ENCODE results near the gene MT4.

MT4 gene

GRCh38 chr16:56564793-56565477 lies at the start of gene MT4:
TSS of gene MT4 (plus strand) at chr16:56565073. CDS start at chr16:56565129, 56 bp downstream.
- Mint-ChIP-seq H3K4me1 (no peaks in the 10 kb centered on the region), H3K27me3 (peaks cover 16% of the 10 kb centered on the region), H3K4me3 (no peak within 1 kb of the TSS), H3K9me3 (no peaks in the 10 kb centered on the region), H3K36me3 (ENCODE audit: low read depth) (no peaks in the 10 kb centered on the region), H3K27ac (no peak within 1 kb of the TSS)
- ATAC-seq, result no peak
- no peak for DNase-seq

DNA sequence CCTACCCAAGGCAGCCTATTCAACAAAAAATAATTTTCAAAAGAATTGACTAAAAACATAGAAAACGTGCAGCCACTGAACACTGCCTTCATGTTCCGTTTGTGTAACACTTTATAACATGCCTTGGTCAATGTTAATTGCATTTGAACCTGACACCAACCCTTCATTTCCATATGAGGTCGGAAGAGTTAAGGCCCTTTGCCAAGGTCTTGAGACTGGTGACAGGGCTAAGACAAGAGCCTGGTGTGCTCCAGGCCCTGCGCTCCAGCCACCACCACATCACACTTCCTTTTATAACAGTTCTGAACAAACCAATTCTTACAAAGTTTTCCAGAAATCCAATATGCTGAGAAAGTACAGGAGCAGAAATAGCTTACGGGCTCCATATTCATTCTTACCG lies 49.2 kb upstream of the MT4 start:
- Mint-ChIP-seq H3K4me3 (no peak overlapping the region), H3K27ac (no peak overlapping the region), H3K9me3 (no peaks in the 10 kb centered on the region)

GRCh38 chr16:56517206-56517605 lies 47.7 kb upstream of the MT4 start:
- Mint-ChIP-seq H3K9me3 (no peaks in the 10 kb centered on the region), H3K36me3 (ENCODE audit: low read depth) (no peaks in the 10 kb centered on the region), H3K27ac (no peak overlapping the region), H3K4me1 (peaks cover 47% of the 10 kb centered on the region), H3K27me3 (no peaks in the 10 kb centered on the region), H3K4me3 (no peak overlapping the region)
- DNase-seq (no peak), ATAC-seq (no peak)

More for the DNA sequence above, 49.2 kb upstream of the MT4 start:
- no peaks in the 10 kb centered on the region for H3K27me3 Mint-ChIP-seq
- H3K36me3 Mint-ChIP-seq (ENCODE audit: low read depth), result no peaks in the 10 kb centered on the region
- peaks cover 46% of the 10 kb centered on the region for H3K4me1 Mint-ChIP-seq
- DNase-seq (no peak), ATAC-seq (no peak)

GRCh38 chr16:56518425-56518824 lies 46.4 kb upstream of the MT4 start:
- Mint-ChIP-seq H3K9me3 (no peaks in the 10 kb centered on the region), H3K4me1 (peaks cover 44% of the 10 kb centered on the region), H3K4me3 (peak overlapping the region; percentile 79), H3K36me3 (ENCODE audit: low read depth) (no peaks in the 10 kb centered on the region), H3K27me3 (no peaks in the 10 kb centered on the region), H3K27ac (no peak overlapping the region)
- DNase-seq (no peak), ATAC-seq (no peak)

GRCh38 chr16:56519459-56520250 lies 45.2 kb upstream of the MT4 start, which contains the start of gene BBS2:
TSS of gene BBS2 (minus strand) at chr16:56520024. CDS start at chr16:56519862, 162 bp downstream.
- no peaks in the 10 kb centered on the region for H3K36me3 Mint-ChIP-seq (ENCODE audit: low read depth)
- ATAC-seq, result peak; percentile 88
- peak within 1 kb of the TSS; percentile 85 for H3K27ac Mint-ChIP-seq
- DNase-seq, result peak; percentile 94
- H3K9me3 Mint-ChIP-seq, result no peaks in the 10 kb centered on the region
- H3K4me3 Mint-ChIP-seq, result peak within 1 kb of the TSS; percentile 79
- peaks cover 35% of the 10 kb centered on the region for H3K4me1 Mint-ChIP-seq
- H3K27me3 Mint-ChIP-seq, result no peaks in the 10 kb centered on the region

DNA sequence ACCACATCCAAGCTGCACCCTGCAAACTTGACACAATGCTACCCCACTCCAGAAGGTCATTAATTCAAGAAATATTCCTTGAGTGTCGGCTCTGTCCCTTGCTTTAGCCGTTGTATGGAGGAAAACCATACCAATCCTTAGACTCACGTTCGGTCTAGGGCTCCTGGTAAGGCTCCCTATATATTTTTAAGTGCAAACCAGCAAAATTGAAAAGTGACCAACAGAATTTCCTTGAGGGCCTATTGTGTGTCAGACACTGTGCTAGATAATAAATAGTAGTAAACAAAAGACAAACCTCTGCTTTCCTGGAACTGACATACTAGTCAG lies 44.7 kb upstream of the MT4 start:
- ATAC-seq (no peak), DNase-seq (no peak)
- Mint-ChIP-seq H3K4me1 (peaks cover 29% of the 10 kb centered on the region), H3K27me3 (no peaks in the 10 kb centered on the region), H3K27ac (peak overlapping the region; percentile 85), H3K36me3 (ENCODE audit: low read depth) (no peaks in the 10 kb centered on the region), H3K4me3 (peak overlapping the region; percentile 79), H3K9me3 (no peaks in the 10 kb centered on the region)

DNA sequence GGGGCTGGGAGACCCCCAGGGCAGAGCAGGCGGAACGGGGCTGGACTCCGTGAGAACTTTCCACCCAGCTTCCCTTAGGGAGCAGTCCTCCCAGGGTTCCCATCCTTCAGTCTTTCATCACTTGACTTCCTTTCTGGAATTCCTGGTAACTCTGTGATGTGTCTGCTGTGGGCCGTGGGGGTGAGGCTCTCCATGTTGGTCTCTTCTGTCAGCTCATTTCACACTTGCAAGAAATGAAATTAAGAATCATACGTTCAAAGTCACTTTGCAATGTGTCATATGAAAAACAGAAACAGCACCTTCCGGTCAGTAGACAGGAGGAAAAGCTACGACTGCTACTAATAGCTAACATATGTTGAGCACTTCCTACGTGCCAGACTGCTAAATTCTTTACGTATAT lies 39.6 kb upstream of the MT4 start:
- DNase-seq, result no peak
- Mint-ChIP-seq H3K4me1 (peaks cover 6% of the 10 kb centered on the region), H3K9me3 (no peaks in the 10 kb centered on the region), H3K36me3 (ENCODE audit: low read depth) (no peaks in the 10 kb centered on the region), H3K4me3 (no peak overlapping the region), H3K27ac (no peak overlapping the region), H3K27me3 (no peaks in the 10 kb centered on the region)
- ATAC-seq, result no peak

DNA sequence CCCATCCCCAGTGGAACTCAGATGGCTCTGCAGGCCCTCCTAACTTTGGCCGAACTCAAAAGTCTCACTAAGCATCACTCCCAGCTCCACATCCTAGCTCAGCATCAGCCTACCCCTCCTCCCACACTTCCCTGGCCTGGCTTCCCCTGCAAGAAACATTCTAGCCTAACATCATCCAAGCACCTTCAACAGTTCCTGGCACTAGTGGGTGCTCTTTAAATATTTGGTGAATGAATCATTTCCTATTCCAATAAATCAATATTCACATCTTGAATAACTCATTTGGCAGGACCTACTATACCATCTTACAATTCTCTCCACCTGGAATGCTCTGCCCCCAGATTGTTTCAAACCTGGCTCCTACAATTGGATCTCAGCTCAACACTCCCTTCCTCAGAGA lies 34.0 kb upstream of the MT4 start:
- DNase-seq, result no peak
- Mint-ChIP-seq H3K36me3 (ENCODE audit: low read depth) (no peaks in the 10 kb centered on the region), H3K27ac (no peak overlapping the region), H3K27me3 (no peaks in the 10 kb centered on the region), H3K4me3 (no peak overlapping the region), H3K4me1 (no peaks in the 10 kb centered on the region), H3K9me3 (no peaks in the 10 kb centered on the region)
- no peak for ATAC-seq

- Mint-ChIP-seq H3K27ac (no peak overlapping the region), H3K27me3 (peaks cover 5% of the 10 kb centered on the region), H3K36me3 (ENCODE audit: low read depth) (no peaks in the 10 kb centered on the region), H3K9me3 (no peaks in the 10 kb centered on the region), H3K4me1 (no peaks in the 10 kb centered on the region), H3K4me3 (no peak overlapping the region)
- DNase-seq, result no peak
- ATAC-seq, result no peak
Observed at GRCh38 chr16:56532714-56533113, 32.2 kb upstream of the MT4 start.

DNA sequence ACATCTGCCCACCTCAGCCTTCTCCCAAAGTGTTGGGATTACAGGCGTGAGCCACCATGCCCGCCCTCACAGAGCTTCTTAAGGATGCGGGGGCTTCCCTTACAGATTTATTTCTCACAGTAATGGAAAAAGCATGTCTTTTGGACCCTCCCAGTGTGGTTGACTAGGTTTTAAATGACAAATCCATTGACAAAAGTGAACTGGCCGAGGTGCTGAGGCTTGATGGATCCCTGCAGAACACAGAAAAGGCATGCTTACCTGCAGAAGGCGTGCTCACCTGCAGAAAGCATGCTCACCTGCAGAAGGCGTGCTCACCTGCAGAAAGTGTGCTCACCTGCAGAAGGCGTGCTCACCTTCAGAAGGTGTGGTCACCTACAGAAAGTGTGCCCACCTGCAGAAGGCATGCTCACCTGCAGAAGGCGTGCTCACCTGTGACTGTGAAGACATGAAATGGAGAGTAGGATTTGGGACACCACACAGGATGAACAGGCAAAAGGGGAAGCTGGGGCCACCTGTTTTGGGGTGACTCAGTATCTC lies 30.0 kb upstream of the MT4 start:
- DNase-seq (no peak), ATAC-seq (no peak)
- Mint-ChIP-seq H3K9me3 (no peaks in the 10 kb centered on the region), H3K4me1 (no peaks in the 10 kb centered on the region), H3K36me3 (ENCODE audit: low read depth) (no peaks in the 10 kb centered on the region), H3K4me3 (no peak overlapping the region), H3K27me3 (peaks cover 5% of the 10 kb centered on the region), H3K27ac (no peak overlapping the region)

DNA sequence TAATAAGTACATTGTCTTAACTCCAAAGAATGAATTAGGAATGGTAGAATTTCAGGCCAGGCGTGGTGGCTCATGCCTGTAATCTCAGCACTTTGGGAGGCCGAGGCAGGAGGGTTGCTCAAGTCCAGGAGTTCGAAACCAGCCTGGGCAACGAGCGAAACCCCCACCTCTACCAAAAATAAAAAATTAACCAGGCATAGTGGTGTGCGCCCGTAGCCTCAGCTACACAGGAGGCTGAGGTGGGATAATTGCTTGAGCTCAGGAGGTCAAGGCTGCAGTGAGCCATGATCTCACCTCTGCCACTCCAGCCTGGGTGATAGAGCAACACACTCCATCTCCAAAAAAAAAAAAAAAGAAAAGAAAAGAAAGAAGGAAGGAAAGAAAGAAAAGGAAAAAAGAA lies 26.5 kb upstream of the MT4 start:
- no peaks in the 10 kb centered on the region for H3K9me3 Mint-ChIP-seq
- DNase-seq, result no peak
- no peak for ATAC-seq
- H3K4me3 Mint-ChIP-seq, result no peak overlapping the region
- no peak overlapping the region for H3K27ac Mint-ChIP-seq
- no peaks in the 10 kb centered on the region for H3K36me3 Mint-ChIP-seq (ENCODE audit: low read depth)
- H3K4me1 Mint-ChIP-seq, result no peaks in the 10 kb centered on the region
- H3K27me3 Mint-ChIP-seq, result peaks cover 6% of the 10 kb centered on the region

- no peak for ATAC-seq
- Mint-ChIP-seq H3K4me1 (no peaks in the 10 kb centered on the region), H3K27me3 (peaks cover 6% of the 10 kb centered on the region), H3K9me3 (no peaks in the 10 kb centered on the region), H3K4me3 (no peak overlapping the region), H3K27ac (no peak overlapping the region), H3K36me3 (ENCODE audit: low read depth) (no peaks in the 10 kb centered on the region)
- no peak for DNase-seq
Observed at GRCh38 chr16:56539656-56540055, 25.2 kb upstream of the MT4 start.

DNA sequence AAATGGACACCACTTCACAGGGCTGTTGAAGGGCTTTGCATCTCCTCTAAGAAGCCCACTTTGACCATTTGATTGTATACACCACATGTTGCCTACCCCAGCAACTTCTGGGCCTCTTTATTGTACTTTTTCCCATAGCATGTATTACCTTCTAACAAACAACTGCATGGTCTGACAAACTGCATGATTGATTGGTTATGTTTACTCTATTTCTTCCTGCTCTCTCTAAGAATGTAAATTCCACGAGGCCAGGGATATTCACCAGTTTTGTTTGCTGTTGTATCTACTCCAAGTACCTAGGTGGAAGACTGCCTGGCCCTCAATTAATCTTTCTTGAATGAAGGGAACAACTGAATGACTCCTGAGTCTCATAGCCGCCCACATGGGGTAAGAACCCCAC lies 22.8 kb upstream of the MT4 start:
- Mint-ChIP-seq H3K4me1 (no peaks in the 10 kb centered on the region), H3K4me3 (no peak overlapping the region), H3K36me3 (ENCODE audit: low read depth) (no peaks in the 10 kb centered on the region), H3K9me3 (no peaks in the 10 kb centered on the region), H3K27ac (no peak overlapping the region), H3K27me3 (peaks cover 4% of the 10 kb centered on the region)
- ATAC-seq (no peak), DNase-seq (no peak)

- Mint-ChIP-seq H3K27ac (peak overlapping the region; percentile 62), H3K36me3 (ENCODE audit: low read depth) (no peaks in the 10 kb centered on the region), H3K4me1 (peaks cover 17% of the 10 kb centered on the region), H3K4me3 (no peak overlapping the region), H3K9me3 (no peaks in the 10 kb centered on the region), H3K27me3 (peaks cover 1% of the 10 kb centered on the region)
- ATAC-seq, result no peak
- DNase-seq, result no peak
Observed at GRCh38 chr16:56547120-56547948, 17.5 kb upstream of the MT4 start.

All from activated naive CD8-positive, alpha-beta T cell treated with anti-CD3 and anti-CD28 coated beads, Interleukin-2, amount 50 U/mL, for 24 hours (primary cell).